Erythroblast (primary cell): Measurements from ENCODE around the gene LY6G6D.
"Not testable (repeated sequence)": the region's sequence is repeated elsewhere in the genome, so short reads cannot be mapped to it uniquely, and the experiment has no call there.

Source experiments
- DNase-seq, 2 experiments: peaks; one replicate each; lab custom pipeline; 2025; lab: John Stamatoyannopoulos, UW
- GATA1 ChIP-seq: IDR thresholded peaks from 2 replicates; pipeline ENCODE4 v1.6.1; 2011; ENCODE audit warnings: low read depth, mild to moderate bottlenecking, control low read depth, low read length, moderate library complexity
- POLR2A ChIP-seq: IDR thresholded peaks from 2 replicates; pipeline ENCODE4 v1.6.1; 2011; ENCODE audit warnings: mild to moderate bottlenecking, low read length

Gene LY6G6D

GRCh38 chr6:31702819-31703716 lies 12.1 kb upstream of the LY6G6D start, which contains the start of gene ABHD16A:
Gene ABHD16A, minus strand, starts transcription at chr6:31703324. Its CDS starts 43 bp downstream, at chr6:31703281.
- peak; percentile 99 for DNase-seq
- TF ChIP-seq GATA1: no peak
- TF ChIP-seq POLR2A: peak; percentile 96

- DNase-seq: no peak
- TF ChIP-seq POLR2A (no peak), GATA1 (no peak)
Observed at GRCh38 chr6:31705931-31706330, 9.2 kb upstream of the LY6G6D start.

GRCh38 chr6:31706599-31706998 lies 8.5 kb upstream of the LY6G6D start, which contains the start of gene LY6G6F:
Gene LY6G6F, plus strand, starts transcription at chr6:31706866. Its CDS starts 41 bp downstream, at chr6:31706907.
- TF ChIP-seq POLR2A (no peak), GATA1 (no peak)
- no peak for DNase-seq

GRCh38 chr6:31707701-31708100 lies 7.4 kb upstream of the LY6G6D start:
- no peak for DNase-seq
- TF ChIP-seq GATA1 (no peak), POLR2A (no peak)

DNA sequence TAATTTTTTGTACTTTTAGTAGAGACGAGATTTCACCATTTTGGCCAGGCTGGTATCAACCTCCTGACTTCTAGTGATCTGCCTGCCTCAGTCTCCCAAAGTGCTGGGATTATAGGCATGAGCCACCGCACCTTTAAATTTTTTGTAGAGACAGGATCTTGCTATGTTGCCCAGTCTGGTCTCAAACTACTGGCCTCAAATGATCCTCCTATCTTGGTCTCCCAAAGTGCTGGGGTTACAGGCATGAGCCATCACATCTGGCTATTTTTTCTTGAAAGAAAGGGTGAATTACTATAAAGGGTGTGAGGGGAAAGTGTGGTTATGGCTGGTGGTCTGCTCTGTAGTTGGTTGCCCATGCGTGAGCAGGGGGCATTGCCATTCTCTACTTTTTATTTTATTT lies 6.9 kb upstream of the LY6G6D start:
- DNase-seq: no peak
- TF ChIP-seq GATA1 (no peak), POLR2A (no peak)

DNA sequence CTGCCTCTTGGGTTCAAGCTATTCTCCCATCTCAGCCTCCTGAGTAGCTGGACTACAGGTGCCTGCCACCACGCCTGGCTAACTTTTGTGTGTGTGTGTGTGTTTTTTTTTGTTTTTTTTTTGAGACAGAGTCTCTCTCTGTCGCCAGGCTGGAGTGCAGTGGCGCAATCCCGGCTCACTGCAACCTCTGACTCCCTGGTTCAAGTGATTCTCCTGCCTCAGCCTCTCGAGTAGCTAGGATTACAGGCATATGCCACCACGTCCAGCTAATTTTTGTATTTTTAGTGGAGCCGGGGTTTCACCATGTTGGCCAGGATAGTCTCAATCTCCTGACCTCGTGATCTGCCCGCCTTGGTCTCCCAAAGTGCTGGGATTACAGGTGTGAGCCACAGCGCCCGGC lies 6.0 kb upstream of the LY6G6D start:
- DNase-seq: not testable (repeated sequence)

- no peak for DNase-seq
- TF ChIP-seq GATA1 (no peak), POLR2A (no peak)
Observed at GRCh38 chr6:31710523-31711219, 4.5 kb upstream of the LY6G6D start.

GRCh38 chr6:31711233-31711632 lies 3.9 kb upstream of the LY6G6D start:
- TF ChIP-seq GATA1: no peak
- TF ChIP-seq POLR2A: peak; percentile 50
- DNase-seq: peak; percentile 45 to 57

- TF ChIP-seq GATA1 (no peak), POLR2A (no peak)
- no peak for DNase-seq
Observed at GRCh38 chr6:31712296-31712695, 2.9 kb upstream of the LY6G6D start.

DNA sequence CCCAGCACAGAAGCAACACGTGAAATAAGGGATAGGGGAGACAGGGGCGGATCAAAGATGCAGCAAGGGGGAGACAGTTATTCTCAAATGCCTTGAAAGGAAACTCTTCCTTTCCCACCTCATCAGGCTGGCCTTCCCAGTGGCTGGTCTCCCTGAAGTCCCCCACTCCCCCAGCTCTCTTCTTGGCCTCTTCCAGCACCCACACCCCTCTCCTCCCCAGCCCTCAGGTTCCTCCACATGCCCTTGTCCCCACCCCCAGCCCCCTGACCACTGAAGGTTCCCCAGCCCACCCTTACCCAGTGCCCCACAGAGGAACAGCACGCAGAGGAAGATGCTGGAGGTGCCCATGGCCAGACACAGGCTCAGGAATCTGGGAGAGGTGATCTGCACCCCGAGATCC lies 1.7 kb upstream of the LY6G6D start:
- TF ChIP-seq GATA1: no peak
- TF ChIP-seq POLR2A: no peak
- DNase-seq: no peak

DNA sequence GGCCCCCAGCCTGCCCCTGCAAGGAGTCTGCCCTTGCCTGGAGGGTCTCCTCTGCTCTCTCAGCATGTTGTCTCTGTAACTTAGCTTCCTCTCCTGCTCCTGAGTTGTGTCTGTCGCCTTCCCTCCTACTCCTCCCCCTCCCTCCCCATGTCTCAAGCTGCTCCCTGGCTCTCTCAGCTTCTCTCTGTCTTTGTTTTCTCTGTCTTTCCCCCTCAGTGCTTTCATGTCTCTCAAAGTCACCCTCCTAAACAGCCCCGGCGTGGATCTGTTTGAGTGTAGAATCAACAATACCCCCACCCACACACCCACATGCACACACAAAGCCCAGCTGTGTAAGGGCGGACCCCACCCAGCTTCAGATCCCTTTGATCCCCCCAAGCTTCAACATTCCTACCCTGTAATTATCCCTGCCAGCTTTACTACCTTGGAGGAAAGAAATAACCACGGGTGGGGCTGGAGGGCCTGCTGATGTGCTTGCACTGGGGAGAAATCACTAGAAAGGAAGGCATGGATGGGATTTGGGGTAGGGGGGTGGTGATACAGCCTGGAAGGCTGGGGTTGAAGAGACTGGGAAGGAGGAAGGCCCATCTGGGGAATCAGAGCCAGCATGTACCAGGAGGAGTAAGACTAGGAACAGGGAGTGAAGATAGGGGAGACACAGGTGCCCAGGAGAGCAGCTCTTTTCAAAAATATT lies 1.0 kb upstream of the LY6G6D start:
- TF ChIP-seq POLR2A: no peak
- no peak for TF ChIP-seq GATA1
- DNase-seq: no peak

GRCh38 chr6:31717499-31718222 lies 2.5 kb downstream of the LY6G6D start:
- TF ChIP-seq POLR2A (no peak), GATA1 (no peak)
- no peak for DNase-seq

DNA sequence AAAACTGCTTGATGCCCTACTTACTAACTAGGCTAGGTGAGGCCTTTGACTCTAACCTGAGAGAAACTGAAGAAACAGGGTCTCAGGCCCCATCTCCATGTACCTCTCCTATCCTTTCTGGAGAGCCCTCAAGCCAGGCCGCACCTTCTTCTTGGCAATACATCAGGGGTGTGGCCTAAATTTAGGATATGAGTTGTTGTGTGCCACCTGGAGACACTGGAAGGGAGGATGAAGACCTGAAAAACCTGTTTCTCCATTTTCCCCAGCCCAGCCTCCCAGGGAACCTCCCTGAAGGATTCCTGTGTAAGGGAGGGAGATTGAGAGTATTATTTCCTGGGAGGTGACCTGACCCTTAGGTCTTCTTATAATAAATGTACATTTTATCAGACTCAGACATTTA lies 3.1 kb downstream of the LY6G6D start:
- DNase-seq: no peak
- TF ChIP-seq GATA1 (no peak), POLR2A (no peak)
